HG02852 (cell line): Measurements from ENCODE around the gene CHCHD10.
"Not testable (repeated sequence)": the region's sequence is repeated elsewhere in the genome, so short reads cannot be mapped to it uniquely, and the experiment has no call there.

Experiments
- ATAC-seq: cut with Tn5 transposase; IDR thresholded peaks from one replicate; pipeline ENCODE4 v1.9.1; 2021; ENCODE audit warnings: mild to moderate bottlenecking, moderate library complexity; ENCODE audit not compliant: unreplicated experiment

Gene CHCHD10

DNA sequence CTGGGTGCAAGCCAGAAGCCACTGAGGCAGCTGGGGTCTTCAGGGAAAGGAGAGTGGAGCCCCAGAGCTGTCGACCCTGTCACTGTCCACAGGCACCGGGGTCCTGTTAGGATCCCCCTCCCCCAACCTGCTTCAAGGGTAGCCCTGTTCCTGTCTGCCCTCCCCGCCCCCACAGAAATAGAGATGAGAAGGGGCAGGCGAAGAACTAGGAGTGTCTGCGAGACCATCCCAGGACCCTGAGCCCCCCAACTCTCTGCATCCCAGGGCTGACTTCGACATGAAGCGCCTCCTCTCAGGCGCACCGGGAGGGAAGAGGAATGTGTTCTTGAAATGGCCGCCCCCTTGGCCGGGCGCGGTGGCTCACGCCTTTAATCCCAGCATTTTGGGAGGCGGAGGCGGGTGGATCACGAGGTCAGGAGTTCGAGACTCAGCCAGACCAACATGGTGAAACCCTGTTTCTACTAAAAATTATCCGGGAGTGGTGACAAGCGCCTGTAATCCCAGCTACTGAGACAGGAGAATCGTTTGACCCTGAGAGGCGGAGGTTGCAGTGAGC is 16.3 kb downstream of the CHCHD10 start:
- peak; percentile 18 for ATAC-seq

DNA sequence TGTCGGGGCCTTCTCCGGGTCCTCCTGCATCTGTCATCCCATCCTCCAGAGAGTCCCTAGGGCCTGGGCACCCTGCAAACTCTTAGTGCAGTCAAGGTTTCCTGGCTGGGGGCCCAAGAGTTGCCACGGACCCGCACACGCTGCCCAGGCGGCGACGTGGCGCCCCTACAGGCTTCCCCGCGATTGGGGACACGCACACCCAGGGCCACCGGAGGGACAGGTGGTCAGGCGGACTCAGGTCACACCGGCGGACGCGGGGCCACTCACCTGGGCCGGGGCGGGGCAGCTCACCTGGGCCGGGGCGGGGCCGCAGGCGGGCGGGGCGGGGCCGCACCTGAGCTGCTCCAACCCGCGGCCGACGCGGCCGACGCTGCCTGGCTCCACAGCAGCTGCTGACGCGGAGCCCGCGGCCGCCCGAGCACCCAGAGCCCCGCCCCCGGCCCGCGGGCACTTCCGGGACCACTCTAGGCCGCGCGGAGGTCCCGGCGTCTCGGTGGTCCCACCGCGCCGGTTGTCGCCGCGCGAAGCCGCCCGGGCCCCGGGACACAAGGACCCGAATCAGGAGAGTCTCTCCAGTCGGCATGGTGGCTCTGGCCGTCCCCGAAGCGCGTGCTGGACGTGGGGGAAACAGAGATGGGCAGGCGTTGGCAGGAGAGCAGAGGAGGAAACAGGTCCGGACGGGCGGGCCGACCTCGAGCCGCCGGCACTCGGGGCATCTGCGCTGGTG is 16.9 kb downstream of the CHCHD10 start, which contains the start of gene ZNF70:
Gene ZNF70 (minus strand): TSS at position 399 of the 727 bp plus-strand sequence. CDS start 5,972 bp downstream, outside the sequence.
- peak; percentile 77 for ATAC-seq

DNA sequence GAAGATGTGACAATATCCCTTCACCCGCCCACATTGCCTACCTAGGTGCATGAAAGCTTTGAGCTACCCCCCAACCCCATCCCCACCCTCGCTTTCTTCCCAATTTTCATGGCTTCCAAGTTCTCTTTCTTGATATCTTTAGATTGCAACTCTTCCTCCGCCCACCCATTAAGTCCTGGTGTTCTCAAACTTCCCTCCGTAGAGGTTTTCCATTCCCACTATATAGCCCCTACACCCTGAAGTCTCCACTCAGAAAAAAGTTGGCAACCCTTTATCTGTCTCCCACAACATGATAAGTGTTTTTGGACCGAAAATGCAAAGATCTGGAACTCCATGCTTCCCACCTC is 17.4 kb downstream of the CHCHD10 start:
- ATAC-seq, result no peak

DNA sequence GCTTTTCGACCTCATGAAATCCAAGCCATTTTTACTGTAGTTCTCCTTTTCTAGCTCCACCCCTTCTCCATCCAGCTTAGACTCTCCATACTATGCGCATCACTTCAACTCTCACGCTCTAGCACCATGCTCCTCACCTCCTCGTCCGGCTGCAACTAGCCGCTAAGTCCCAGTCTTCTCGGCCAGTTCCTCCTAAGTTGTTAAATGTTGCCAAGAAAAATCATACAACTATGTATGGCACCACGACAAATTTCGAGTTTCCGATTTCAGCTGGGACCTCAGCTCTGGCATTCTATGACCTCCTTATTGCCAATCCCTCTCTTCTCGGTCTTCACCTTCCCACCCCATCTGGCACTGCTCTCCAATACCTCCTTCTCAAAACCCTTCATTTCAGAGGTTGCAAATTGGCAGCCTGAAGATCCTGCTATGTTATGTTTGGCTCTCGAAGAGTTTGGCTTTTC is 17.9 kb downstream of the CHCHD10 start:
- ATAC-seq, result no peak

DNA sequence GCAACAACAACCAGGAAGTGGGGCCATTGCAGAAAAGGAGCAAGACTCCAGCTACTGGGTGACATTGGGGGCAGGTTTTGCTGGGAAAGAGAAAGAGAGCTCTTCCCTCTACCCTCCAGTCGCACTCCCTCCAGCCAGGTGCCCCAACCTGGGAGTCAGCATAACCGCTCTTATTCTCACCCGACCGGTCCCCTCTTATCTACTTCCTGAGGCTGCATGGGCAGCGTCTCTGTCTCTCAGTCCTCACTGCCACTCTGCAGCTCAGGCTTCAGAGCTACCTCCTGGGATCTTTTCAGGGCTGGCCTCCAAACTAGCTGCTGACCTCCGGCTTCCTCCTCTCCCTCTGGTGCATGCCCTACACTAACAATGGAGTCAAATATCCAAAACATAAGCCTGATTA is 22.0 kb downstream of the CHCHD10 start:
- ATAC-seq, result no peak

DNA sequence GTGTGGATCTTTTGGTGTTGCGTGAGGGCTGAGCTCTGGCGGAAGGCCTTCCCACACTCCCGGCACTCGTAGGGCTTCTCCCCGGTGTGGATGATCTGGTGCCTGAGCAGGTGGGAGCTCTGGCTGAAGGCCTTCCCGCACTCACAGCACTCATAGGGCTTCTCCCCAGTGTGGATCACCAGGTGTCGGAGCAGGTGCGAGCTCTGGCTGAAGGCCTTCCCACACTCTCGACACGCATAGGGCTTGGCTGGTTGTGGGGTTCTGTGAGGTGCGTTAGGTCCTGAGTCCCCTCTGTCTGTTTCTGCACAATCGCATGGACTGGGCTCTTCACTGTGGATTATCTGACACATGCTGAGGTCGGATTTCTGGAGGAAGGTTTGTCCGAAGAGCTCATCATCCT is 23.3 kb downstream of the CHCHD10 start:
- ATAC-seq, result no peak

DNA sequence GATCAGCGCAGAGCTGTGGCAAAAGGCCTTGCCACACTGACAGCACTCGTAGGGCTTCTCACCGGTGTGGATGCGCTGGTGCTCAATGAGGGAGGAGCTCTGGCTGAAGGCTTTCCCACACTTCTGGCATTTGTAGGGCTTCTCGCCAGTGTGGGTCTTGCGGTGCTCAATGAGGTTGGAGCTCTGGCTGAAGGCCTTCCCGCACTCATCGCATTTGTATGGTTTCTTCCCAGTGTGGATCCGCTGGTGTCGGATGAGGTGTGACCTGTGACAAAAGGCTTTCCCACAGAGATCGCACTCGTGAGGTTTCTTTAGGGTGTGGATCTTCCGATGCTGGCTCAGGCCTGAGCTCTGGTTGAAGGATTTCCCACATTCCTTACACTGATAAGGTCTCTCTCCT is 23.8 kb downstream of the CHCHD10 start:
- ATAC-seq, result no peak

DNA sequence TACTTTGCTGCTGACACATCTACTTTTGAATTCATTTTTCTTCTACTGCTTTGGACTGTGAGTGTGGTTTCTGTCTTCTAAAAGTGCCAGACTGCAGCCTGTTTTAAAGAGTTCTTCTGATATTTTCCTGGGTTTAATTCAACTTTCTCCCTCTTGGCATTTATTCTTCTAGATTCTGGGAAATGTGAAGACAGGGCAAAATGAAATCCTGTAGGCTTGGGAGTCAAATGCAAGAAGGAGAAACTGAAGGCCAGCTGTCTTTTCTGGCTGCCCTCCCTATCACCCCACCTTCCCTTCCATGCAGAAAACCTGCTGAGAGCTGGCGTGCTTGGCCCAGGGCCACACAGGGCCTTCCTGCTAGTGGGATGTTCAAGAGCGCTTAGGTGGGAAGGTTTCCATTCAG is 24.5 kb downstream of the CHCHD10 start:
- no peak for ATAC-seq

DNA sequence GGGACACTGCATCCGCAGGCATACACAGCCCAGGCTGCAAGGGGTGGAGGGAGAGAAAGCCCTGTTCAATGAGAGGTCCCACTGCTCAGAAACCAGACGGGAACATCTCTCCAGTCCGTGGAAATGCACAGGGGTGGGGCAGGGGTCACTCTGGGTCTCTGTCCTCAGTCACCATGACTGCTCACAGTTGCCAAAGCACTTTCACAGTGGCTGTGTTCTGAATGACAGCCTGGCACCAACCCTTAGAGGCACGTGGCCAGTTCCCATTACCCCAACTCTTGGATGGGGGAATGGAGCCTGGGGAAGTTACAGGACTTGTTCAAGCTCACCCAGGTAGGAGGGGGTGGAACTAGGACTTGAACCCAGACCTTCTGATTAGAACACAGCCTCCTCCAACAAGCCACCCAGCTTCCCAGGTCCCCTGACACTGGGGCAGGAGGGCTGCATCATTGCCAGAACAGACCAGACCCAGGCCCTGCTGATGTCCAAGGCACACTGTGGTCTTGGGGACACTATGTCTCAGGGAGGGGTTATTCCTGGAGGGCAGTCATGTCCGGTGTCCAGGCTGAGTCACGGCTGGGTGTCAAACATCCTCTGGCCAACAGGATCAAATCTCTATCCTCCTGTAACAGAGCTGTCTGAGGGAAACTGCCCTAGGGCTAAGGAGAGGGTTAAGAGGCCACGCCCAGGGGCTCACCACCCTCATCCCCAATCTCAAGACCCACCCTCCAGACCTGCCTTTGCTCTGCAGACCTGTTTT is 25.1 kb downstream of the CHCHD10 start:
- no peak for ATAC-seq

DNA sequence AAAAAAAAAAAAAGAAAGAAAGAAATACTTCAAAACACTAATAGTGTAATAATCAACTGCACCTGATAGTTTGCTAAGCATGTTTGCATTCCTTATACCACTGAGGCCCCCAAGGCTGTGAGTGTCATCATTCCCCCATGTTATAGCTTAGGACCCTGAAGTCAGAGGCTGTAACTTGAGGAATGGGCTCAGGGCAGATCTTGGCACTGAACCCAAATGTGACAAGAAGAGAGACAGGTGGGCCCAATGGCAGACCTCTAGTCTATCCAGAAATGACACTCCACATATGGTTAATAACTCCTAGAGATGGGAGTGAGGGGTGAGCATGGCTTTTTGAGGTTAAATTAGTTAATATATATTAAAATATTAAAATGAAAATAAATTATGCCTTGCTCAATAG is 30.1 kb downstream of the CHCHD10 start:
- no peak for ATAC-seq

DNA sequence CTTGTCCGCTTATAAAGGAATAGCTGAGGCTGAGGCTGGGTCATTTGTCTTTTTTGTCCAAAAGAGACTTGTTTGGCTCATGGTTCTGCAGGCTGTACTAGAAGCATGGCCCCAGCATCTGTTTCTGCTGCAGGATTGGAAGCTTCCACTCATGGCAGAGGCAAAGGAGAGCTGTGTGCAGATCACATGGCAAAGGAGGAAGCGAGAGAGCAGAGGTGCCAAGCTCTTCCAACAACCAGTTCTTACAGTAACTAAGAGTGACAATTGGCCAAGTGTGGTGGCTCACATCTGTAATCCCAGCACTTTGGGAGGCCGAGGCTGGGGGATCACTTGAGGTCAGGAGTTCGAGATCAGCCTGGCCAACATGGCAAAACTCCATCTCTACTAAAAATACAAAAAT is 39.7 kb downstream of the CHCHD10 start:
- not testable (repeated sequence) for ATAC-seq

DNA sequence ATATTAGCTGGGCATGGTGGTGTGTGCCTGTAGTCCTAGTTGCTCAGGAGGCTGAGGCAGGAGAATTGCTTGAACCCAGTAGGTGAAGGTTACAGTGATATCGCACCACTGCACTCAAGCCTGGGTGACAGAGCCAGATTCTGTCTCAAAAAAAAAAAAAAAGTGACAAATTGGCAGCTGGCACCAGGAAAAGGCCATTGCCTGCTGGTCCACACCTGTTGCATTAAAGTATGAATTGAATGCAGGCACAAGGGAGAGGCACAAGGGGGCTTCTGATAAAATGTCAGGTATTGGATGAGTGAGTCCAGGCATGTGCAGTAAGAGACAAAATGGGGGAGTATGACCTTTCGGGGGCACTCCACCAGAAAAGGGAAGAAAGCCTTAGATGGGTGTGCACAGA is 45.0 kb downstream of the CHCHD10 start:
- no peak for ATAC-seq

DNA sequence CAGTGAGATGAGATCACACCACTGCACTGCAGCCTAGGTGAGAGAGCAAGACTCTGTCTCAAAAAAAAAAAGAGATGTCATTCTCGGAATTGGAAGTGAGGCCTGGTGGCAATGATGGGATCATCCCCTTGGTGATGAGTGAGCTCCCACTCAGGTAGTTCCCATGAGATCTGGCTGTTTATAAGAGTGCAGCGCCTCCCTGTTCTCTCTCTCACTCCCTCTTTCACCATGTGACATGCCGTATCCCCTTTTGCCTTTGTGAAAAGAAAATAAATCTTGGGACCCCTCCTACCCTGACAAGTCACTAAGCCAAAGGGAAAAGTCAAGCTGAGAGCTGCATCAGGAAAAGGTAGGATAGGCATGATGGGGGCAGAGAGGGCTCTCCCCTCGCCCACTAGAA is 45.6 kb downstream of the CHCHD10 start:
- no peak for ATAC-seq

DNA sequence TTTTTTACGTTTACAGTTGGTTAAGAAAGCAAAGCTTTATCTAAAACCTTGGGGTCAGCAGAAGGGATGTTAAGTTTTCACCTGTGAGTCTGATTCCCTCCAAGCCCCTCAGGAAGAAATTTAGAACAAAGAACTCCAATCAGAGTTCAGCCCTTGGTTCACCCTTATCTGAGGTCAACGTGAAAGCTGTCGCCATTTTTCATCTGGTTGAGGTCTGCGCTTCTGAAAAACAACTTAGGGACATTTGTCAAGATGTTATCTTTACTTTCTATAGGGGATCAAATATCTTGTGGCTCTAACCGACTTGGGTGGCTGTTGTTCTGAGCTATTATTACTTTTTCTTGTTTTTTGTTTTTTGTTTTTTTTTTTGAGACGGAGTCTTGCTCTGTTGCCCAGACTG is 46.9 kb downstream of the CHCHD10 start:
- no peak for ATAC-seq

DNA sequence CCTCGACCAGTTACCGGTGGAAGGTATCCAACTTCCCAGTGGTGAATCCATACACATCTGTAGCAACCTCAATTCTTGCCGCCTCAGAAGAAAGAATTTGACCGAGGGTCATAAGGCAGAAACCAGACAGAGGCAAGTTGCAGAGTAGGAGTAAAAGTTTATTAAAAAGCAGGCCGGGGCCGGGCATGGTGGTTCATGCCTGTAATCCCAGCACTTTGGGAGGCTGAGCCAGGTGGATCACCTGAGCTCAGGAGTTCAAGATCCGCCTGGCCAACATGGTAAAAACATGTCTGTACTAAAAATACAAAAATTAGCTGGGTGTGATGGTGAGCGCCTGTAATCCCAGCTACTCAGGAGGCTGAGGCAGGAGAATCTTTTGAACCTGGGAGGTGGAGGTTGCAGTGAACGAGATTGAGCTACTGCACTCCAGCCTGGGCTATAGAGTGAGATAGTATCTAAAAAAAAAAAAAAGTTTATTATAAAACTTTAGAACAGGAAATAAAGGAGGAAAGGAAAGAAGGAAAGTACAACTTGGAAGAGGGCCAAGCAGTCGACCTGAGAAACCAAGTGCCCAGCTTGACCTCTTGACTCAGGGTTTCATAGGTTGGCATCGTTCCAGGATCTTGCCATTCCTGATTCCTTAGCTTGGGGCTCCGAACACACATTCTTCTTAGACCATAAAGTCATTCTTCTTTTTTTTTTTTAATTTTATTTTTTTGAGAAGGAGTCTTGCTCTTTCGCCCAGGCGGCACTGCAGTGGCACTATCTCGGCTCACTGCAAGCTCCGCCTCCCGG is 49.2 kb downstream of the CHCHD10 start:
- no peak for ATAC-seq

DNA sequence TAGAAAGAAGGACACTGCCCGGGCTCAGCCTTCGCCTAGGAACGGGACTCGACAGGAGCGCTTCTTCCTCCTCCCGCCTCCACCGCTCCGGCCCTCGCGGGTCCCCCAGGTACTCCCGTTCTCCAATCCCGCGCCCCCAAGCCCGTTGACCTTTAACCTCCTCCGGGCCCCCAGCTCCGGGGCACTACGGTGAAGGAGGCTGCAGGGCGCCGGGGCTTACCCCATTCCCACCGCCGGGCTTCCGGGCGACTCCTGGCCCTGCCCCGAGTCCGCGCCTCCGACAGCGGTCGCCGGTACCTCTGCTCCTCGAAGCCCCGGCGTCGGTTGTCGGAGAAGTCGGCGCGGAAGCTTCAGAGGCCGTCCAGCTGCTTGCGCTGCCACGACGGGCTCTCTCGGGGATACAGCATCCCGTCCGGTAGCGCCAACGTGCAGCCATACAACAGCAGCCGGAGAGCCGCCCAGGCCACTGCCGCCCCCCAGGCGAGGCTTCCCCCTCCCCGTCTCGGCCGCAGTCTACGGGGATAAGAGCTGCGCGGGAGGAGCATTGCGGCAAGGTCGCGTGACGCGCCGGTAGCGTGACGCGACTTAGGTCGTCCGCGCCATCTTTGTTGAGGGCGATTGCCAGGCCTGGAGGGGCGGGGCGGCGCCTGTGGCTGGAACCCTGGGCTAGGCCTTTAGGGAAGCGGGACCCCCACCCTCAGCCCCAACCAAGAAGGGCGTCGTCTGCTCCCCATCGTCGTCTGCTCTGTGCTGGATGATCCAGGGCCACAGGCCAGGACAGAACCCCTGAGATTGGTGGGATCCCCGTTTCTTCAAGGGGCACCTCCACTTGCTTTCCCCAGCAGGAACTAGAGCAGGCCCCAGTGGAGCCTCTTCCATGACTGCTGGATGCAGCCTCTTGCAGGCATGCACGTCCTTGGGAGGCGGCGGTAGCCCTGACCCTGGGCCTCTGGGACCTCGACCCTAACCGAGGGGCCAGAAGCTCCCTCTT is 50.7 kb downstream of the CHCHD10 start:
- ATAC-seq, result peak; percentile 78
